Stimulated activated CD8-positive, alpha-beta memory T cell treated with anti-CD3 and anti-CD28 coated beads, Interleukin-12 subunit alpha, Interleukin-12 subunit beta, amount 100 ng/mL, for 1 hour (primary cell): Measurements from ENCODE around the gene LRRIQ4.

ENCODE experiments used
- DNase-seq: peaks from one replicate; pipeline ENCODE4 v3.0.0-alpha.2; 2020; ENCODE audit warnings: low read depth

Gene LRRIQ4

GRCh38 chr3:169812332-169813235 is at the start of gene LRRIQ4, which contains the start of gene LRRC34:
LRRIQ4 (plus strand) TSS chr3:169812870; CDS start chr3:169821922, 9,052 bp downstream.
LRRC34 (minus strand) TSS chr3:169812904; CDS start chr3:169812548, 356 bp downstream.
- peak; percentile 53 for DNase-seq

GRCh38 chr3:169764312-169764881 is 48.3 kb upstream of the LRRIQ4 start:
- DNase-seq = peak; percentile 36

DNA sequence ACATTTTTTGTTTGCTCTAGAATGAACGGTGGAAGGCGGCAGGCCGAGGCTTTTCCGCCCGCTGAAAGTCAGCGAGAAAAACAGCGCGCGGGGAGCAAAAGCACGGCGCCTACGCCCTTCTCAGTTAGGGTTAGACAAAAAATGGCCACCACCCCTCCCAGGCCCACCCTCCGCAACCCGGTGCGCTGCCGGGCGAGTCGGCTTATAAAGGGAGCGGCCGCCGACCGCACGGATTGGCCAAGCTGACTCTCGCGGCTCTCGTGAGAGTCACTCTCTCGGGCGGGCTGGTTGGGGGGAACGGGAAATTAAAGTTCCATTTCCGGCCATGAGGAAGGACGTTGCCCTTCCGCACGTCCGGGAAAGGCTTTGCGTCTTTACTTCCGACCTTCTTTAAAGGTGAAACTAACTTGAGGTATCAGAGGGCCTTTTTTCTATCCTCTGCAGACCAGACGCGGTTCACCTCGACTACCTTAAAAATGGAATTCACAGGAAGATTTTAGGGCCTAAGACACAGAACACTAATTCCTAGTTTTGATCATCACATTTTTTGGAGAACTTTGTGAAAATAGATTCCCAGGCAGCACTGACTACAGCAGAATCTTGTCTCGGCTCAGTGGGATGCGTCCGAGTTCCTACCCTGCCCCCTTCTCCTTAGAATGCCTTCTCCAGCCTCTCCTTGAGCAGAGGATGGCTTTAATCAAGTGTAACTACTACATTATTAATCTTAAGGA is 47.6 kb upstream of the LRRIQ4 start, which contains the start of gene TERC:
TSS of gene TERC (minus strand) at position 179 of the 731 bp plus-strand sequence.
- peak; percentile 87 for DNase-seq

GRCh38 chr3:169769287-169770181 is 43.1 kb upstream of the LRRIQ4 start, which contains the start of gene ACTRT3:
ACTRT3 (minus strand) TSS chr3:169769561; CDS start chr3:169769520, 41 bp downstream.
- peak; percentile 39 for DNase-seq

DNA sequence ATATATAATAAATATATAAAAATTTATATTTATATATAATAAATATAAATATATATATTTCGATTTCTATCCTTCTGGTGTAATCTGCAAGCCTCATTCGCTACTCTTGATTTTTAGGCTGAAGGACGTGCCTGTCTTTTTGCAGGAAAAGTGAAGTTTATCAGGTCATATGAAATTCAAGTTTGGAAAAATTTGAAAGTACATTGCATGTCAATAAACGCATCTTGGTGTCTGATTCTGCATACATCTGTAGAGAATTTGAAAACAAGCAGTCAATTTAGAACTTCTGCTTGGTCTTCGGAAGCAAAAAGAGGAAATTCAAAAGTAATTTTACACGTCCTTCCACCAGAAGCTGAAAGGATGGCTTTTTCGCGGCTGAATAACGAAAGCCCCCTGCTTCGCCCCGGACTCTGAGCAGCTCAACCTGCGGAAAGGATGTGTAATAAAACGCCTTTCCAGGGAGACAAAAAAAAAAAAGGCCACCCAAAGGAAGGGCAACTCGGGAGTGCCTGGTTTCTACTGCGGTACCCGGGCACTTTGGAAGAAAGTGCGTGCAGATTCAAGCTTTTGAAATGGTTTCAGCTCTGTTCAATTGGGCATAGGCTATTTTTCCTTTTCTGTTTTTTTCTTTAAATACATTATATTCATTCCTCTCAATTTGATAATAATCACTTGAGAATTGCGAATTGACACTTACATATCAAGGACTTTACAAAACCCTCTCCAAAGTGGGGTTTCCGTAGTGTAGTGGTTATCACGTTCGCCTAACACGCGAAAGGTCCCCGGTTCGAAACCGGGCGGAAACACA is 41.0 kb upstream of the LRRIQ4 start:
- peak; percentile 39 for DNase-seq

DNA sequence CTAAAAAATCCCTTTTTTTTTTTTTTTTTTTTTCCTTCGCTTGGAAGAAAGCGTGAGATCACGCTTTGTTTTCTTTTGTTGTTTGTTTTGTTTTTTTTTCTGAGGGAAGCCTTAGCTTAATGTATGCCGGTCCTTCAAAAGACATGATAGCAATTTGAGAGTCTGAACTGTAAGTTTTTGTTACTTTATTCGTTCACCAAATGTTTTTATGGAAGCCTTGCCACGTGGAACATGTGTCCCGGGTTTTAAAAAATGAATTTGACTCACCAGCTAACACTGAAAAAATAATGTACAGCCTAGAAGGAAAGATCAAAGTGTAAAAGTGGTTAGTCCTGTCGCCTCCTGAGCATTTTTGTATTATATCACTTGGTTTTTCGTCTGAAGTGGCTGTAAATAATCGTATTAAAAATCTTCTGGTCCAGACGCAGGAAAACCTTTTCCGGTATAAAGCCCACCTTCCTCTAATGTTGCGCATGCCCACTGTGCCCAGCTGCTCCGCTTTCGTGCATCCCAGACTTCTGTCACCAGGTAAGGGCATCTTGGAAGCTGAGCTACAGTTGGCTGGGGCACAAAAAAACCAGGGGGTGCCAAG is 40.3 kb upstream of the LRRIQ4 start:
- peak; percentile 49 for DNase-seq

DNA sequence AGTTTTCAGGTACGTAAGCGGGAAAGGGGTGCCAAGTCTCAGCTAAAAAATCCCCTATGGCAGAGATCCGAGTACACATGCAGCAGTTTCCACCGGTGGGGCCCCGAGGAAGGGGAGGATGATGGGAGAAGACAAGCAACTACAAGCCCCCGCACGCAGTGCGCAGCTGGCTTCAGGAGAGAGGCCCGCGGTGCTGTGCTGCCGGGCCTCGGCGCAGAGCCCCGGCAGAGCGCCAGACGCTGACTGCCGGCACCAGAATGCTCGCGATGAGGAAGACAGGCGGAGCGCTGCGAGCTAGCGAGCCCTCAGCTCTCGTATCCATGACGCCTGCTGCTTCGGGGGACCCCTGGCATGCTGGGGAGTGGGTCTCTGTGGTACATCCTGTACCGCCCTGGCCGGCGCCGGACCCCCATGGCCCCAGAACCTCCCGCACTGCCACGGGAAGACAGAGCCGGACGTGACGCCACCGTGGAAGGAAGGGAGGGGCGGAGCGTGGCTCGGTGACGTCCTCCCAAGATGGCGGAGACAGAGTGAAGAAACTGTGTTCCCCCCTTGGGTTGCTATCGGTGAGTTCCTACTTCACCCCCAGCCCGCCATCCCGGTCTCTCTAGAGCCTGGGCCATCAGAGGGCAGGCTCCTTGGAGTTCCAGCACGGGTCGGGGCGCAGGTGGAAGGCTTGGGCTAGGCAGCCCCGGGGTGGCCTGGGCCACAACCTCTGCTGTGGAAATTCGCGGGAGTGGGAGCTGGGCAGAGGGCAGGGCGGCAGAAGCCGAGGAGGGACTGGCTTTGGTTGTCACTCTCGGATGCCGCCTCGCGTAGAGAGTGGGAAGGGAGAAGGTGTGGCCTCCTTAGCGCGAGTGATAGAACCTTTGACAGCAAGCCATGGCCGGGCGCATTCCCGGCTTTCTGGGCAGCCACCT is 39.5 kb upstream of the LRRIQ4 start, which contains the start of gene MYNN:
TSS of gene MYNN (plus strand) at position 500 of the 920 bp plus-strand sequence. CDS start 900 bp downstream, outside the sequence.
- DNase-seq = peak; percentile 84

- no peak for DNase-seq
These were observed 38.5 kb upstream of the LRRIQ4 start for GRCh38 chr3:169774186-169774585.

- no peak for DNase-seq
These were observed 34.8 kb upstream of the LRRIQ4 start for GRCh38 chr3:169777822-169778221.

DNA sequence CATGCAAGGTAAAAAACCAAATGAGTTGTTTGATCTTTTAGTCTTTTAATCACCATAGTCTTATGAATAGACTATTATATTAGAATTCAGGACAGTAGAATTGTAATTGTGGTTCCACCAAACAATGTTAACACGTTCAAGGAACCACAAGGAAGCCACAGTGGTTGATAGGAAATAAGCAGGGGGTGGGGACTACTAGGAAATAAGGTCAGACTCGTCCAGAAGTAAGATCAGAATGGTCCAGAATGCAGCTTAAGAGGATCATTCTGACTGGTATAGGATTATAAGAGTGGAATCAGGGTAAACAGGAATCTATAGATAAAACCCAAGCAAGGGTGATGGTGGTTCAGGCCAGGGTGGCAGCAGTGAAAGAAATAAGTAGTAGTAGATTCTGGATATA is 31.9 kb upstream of the LRRIQ4 start:
- DNase-seq = no peak

DNA sequence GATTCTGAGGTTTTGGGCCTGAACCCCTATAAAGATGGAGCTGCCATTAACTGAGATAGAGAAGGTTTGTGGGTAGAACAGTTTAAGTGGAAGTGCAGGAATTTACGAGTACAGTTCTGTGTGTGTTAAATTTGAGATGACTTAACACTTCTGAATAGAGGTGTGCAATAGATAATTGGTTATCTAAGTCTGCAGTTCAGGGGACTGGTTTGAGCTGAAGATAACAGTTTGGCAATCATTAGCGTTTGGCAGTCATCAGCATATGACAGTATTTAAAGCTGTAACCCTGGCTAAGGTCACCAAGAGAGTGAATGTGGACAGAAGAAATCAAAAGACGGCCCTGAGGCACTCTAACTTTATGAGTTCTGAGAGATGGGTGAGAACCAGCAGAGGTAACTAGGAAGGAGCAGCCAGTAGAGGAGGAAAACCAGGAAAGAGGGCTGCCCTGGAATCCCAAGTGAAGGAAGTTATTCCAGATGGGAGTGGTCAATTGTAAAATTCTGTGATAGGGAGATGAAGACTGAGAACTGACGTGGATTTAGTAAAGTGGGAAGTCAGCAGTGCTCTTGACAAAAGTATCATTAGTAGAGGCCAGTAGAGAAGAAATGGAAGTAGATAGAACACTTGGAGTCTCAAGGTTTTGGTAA is 31.3 kb upstream of the LRRIQ4 start:
- DNase-seq = no peak

DNA sequence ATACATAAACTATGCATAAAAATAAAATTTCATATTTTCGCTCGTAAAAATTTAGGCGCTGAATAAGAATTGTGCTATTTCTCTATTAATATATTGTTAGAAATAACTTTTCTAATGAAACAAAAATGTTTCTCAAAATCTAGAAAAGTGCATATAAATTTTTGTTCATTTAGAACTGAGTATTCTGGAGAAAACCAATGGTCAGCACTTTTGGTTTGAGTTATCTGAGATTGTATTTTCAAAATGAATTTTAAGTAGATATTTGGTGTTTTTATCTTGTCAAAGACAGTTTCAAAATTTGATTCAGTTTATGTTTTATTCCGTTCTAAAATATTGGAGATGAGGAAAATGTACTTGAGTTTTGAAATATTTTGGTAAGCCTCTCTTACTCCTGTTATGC is 25.6 kb upstream of the LRRIQ4 start:
- no peak for DNase-seq

DNA sequence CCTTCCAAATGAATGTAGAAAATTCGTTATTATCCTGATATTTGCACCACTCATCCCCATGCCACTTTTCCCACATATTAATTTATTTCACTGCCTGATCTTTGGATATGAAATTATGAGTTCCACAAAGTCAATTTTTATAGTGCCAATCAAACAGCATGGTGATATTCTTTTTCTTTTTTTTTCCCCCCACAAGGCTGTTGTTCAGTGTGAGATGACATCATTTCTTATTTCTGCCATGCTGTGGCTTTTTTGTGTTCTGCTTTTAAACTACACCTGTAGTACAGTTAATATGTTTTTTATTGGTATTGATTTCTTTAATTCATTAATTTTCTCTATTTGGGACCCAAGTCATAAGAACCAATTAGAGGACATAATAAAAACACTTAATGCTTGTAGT is 24.9 kb upstream of the LRRIQ4 start:
- DNase-seq = no peak

DNA sequence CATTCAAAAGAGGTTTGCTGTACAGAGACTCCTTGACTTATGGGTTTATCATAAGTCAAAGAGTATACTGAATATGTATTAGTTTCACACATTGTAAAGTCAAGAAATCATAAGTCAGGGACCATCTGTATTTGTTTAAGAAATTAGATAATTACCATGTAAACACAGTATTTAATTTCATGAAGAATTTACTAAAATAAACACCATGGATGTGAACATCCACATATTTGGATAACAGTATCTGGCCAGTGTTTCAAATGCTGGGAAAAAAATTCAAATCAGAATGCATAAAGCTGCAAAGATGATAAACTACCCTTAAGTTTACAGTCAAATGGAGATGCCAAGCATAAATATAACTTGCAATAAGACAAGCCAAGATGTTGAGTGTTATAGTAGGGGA is 22.5 kb upstream of the LRRIQ4 start:
- no peak for DNase-seq

- DNase-seq = no peak
These were observed 21.8 kb upstream of the LRRIQ4 start for GRCh38 chr3:169790687-169791429.

DNA sequence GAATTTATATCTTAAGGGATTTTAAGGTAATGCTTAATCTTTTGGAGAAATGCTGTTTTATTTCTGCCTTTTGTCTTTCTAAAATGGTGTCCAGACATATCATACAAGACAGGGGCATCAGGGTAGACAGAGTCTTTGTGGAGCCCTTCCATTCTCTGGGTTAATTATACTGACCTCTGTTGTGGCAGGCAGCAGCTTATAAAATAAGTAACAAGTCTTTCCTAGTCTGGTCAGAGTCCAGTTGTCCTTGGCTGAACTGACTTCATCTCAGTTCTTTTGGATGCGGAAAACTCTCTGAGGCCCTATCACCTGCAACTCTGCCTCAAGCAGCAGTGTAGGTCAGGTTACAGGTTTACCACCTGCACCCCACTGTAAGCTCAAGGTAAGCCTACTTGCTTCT is 20.3 kb upstream of the LRRIQ4 start:
- DNase-seq = no peak

DNA sequence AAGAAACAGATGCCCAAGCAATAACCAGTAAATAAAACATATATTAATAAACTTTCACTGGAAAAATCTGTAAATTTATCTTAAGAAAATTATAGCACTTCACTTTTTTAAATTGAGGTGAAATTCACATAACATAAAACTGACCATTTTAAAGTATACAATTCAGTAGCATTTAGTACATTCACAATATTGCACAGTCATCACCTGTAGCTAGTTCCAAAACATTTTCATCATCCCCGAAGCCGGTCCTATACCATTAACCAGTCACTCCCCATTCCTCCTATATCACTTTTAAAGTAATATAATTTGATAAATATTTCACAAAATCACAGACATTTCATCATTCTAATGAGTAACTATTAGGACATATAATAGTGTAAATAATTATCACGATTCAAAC is 8.0 kb upstream of the LRRIQ4 start:
- DNase-seq = no peak
